Fibroblast of the conjunctiva (primary cell): ENCODE measurements around the gene CCDC91.
"Not testable (repeated sequence)": the region's sequence is repeated elsewhere in the genome, so short reads cannot be mapped to it uniquely, and the experiment has no call there.

Experiments
- DNase-seq: peaks from one replicate; pipeline ENCODE4 v3.0.0-alpha.2; 2010; ENCODE audit warnings: low read depth

Gene CCDC91

GRCh38 chr12:28457785-28458184, 267.5 kb downstream of the CCDC91 start:
- DNase-seq, result no peak

- DNase-seq, result no peak
Observed at GRCh38 chr12:28459481-28459880, 269.2 kb downstream of the CCDC91 start.

GRCh38 chr12:28460420-28461130, 270.3 kb downstream of the CCDC91 start:
- DNase-seq, result no peak

GRCh38 chr12:28463396-28463795, 273.1 kb downstream of the CCDC91 start:
- no peak for DNase-seq

GRCh38 chr12:28471762-28472161, 281.5 kb downstream of the CCDC91 start:
- DNase-seq, result not testable (repeated sequence)

GRCh38 chr12:28476206-28476605, 285.9 kb downstream of the CCDC91 start:
- DNase-seq, result not testable (repeated sequence)

- DNase-seq, result not testable (repeated sequence)
Observed at GRCh38 chr12:28479097-28479496, 288.8 kb downstream of the CCDC91 start.

GRCh38 chr12:28479683-28480082, 289.4 kb downstream of the CCDC91 start:
- no peak for DNase-seq

GRCh38 chr12:28484156-28484555, 293.9 kb downstream of the CCDC91 start:
- no peak for DNase-seq

GRCh38 chr12:28486521-28486920, 296.3 kb downstream of the CCDC91 start:
- DNase-seq, result no peak

GRCh38 chr12:28489246-28489645, 299.0 kb downstream of the CCDC91 start:
- DNase-seq, result no peak

GRCh38 chr12:28497889-28498411, 307.7 kb downstream of the CCDC91 start:
- no peak for DNase-seq

GRCh38 chr12:28498850-28499249, 308.6 kb downstream of the CCDC91 start:
- no peak for DNase-seq

- DNase-seq, result no peak
Observed at GRCh38 chr12:28500373-28501024, 310.2 kb downstream of the CCDC91 start.

- DNase-seq, result no peak
Observed at GRCh38 chr12:28506271-28506670, 316.0 kb downstream of the CCDC91 start.

- DNase-seq, result peak; percentile 20
Observed at GRCh38 chr12:28507033-28507432, 316.8 kb downstream of the CCDC91 start.

- DNase-seq, result no peak
Observed at GRCh38 chr12:28507867-28508266, 317.6 kb downstream of the CCDC91 start.

- no peak for DNase-seq
Observed at GRCh38 chr12:28512406-28512805, 322.1 kb downstream of the CCDC91 start.

- no peak for DNase-seq
Observed at GRCh38 chr12:28512876-28513275, 322.6 kb downstream of the CCDC91 start.

- DNase-seq, result no peak
Observed at GRCh38 chr12:28513983-28514382, 323.7 kb downstream of the CCDC91 start.

GRCh38 chr12:28517101-28517500, 326.8 kb downstream of the CCDC91 start:
- DNase-seq, result no peak

- DNase-seq, result no peak
Observed at GRCh38 chr12:28527631-28528249, 337.5 kb downstream of the CCDC91 start.

GRCh38 chr12:28535216-28535615, 345.0 kb downstream of the CCDC91 start:
- DNase-seq, result peak; percentile 39
